ENCODE results near the gene CRLF1. TPM values are rescaled to one million over a fixed set of nuclear protein-coding genes. Genes with fewer than 3 reads are reported as not detected.

CRLF1 gene
- total RNA-seq, 1 donor from 2014 or later: 55.3 TPM

- DNase-seq: peak; percentile 85
- H3K27ac Mint-ChIP-seq (ENCODE audit: unreplicated experiment): peak overlapping the region; percentile 93
- H3K36me3 Mint-ChIP-seq (ENCODE audit: unreplicated experiment): no peaks in the 10 kb centered on the region
- H3K4me3 Mint-ChIP-seq (ENCODE audit: unreplicated experiment): peak overlapping the region; percentile 96
- TF ChIP-seq, protein P1, sequence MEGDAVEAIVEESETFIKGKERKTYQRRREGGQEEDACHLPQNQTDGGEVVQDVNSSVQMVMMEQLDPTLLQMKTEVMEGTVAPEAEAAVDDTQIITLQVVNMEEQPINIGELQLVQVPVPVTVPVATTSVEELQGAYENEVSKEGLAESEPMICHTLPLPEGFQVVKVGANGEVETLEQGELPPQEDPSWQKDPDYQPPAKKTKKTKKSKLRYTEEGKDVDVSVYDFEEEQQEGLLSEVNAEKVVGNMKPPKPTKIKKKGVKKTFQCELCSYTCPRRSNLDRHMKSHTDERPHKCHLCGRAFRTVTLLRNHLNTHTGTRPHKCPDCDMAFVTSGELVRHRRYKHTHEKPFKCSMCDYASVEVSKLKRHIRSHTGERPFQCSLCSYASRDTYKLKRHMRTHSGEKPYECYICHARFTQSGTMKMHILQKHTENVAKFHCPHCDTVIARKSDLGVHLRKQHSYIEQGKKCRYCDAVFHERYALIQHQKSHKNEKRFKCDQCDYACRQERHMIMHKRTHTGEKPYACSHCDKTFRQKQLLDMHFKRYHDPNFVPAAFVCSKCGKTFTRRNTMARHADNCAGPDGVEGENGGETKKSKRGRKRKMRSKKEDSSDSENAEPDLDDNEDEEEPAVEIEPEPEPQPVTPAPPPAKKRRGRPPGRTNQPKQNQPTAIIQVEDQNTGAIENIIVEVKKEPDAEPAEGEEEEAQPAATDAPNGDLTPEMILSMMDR (IDR thresholded peaks at IDR 0.05; ENCODE audit: partially characterized antibody, unreplicated experiment): no peak
- peaks cover 8% of the 10 kb centered on the region for H3K4me1 Mint-ChIP-seq (ENCODE audit: low read depth, unreplicated experiment)
- peaks cover 9% of the 10 kb centered on the region for H3K27me3 Mint-ChIP-seq (ENCODE audit: unreplicated experiment)
- H3K9me3 Mint-ChIP-seq (ENCODE audit: unreplicated experiment): peaks cover 24% of the 10 kb centered on the region
These were observed 17.0 kb downstream of the CRLF1 start for GRCh38 chr19:18589380-18590272.

DNA sequence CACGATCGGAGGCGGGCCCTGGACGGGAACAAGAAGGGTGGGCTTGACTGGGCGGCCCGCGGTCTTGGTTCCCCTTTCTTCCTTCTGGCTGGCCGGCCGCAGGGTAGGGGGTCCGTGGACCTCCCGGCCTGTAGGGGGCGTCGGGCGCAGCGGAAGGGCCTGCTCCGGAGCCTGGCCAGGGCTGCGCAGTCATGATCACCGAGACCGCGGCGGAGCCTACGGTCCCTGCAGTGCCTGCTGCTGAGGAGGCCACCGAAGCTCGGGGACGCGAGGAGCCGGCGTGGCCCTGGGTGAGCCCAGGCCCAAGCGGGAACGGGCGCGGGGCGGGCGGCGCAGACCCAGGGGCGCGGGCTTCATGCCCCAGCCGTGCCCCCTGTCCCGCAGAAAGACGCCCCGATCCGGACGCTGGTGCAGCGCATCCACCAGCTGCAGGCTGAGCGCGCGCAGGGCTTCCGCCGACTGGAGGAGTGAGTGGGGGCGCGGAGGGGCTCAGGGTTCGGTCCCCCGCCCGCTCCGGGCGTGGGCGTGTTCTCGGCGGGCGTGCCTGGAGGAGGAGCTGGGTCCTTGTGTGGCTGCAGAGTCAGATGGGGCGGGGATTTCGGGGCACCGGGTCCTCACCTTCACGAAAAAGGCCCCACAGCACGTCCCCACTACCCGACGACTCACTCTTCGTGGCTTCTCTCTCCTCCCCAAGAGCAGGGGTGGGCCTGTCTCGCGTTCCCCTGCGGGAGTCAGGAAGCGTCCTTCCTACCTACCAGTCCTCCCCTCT lies 17.8 kb downstream of the CRLF1 start, which contains the start of gene REX1BD:
REX1BD (plus strand) TSS at position 188 of the 769 bp plus-strand sequence; CDS start at position 192, 4 bp downstream.
- H3K36me3 Mint-ChIP-seq (ENCODE audit: unreplicated experiment): no peaks in the 10 kb centered on the region
- peaks cover 9% of the 10 kb centered on the region for H3K27me3 Mint-ChIP-seq (ENCODE audit: unreplicated experiment)
- TF ChIP-seq, protein P1 (IDR thresholded peaks at IDR 0.05; ENCODE audit: partially characterized antibody, unreplicated experiment): peak; percentile 93
- H3K9me3 Mint-ChIP-seq (ENCODE audit: unreplicated experiment): peaks cover 25% of the 10 kb centered on the region
- H3K4me3 Mint-ChIP-seq (ENCODE audit: unreplicated experiment): peak within 1 kb of the TSS; percentile 96
- H3K4me1 Mint-ChIP-seq (ENCODE audit: low read depth, unreplicated experiment): peaks cover 7% of the 10 kb centered on the region
- peak; percentile 91 for DNase-seq
- peak within 1 kb of the TSS; percentile 93 for H3K27ac Mint-ChIP-seq (ENCODE audit: unreplicated experiment)

GRCh38 chr19:18587962-18588610 lies 18.5 kb downstream of the CRLF1 start:
- peaks cover 7% of the 10 kb centered on the region for H3K4me1 Mint-ChIP-seq (ENCODE audit: low read depth, unreplicated experiment)
- no peaks in the 10 kb centered on the region for H3K36me3 Mint-ChIP-seq (ENCODE audit: unreplicated experiment)
- no peak for DNase-seq

DNA sequence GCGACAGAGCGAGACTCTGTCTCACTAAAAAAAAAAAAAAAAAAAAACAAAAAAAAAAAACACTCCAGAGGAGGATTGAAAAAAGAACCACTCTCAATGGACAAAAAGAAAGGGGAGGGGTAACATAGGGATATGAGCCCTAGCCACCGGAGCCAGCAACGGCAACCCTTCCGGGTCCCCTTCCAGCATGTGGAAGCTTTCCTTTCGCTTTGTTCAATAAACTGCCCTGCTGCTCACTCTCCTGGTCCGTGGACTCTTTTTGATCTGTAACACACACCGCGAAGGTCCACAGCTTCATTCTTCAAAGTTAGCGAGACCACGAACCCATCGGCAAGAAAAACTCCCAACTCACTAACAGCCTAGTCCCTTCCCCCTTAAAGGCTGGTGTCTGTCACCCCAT lies 19.0 kb downstream of the CRLF1 start:
- Mint-ChIP-seq H3K36me3 (ENCODE audit: unreplicated experiment) (no peaks in the 10 kb centered on the region), H3K9me3 (ENCODE audit: unreplicated experiment) (peaks cover 22% of the 10 kb centered on the region), H3K27ac (ENCODE audit: unreplicated experiment) (no peak overlapping the region), H3K4me3 (ENCODE audit: unreplicated experiment) (peak overlapping the region; percentile 46), H3K4me1 (ENCODE audit: low read depth, unreplicated experiment) (peaks cover 7% of the 10 kb centered on the region), H3K27me3 (ENCODE audit: unreplicated experiment) (peaks cover 6% of the 10 kb centered on the region)
- TF ChIP-seq, protein P1 (IDR thresholded peaks at IDR 0.05; ENCODE audit: partially characterized antibody, unreplicated experiment): no peak
- DNase-seq: no peak

More at GRCh38 chr19:18587962-18588610, 18.5 kb downstream of the CRLF1 start:
- H3K4me3 Mint-ChIP-seq (ENCODE audit: unreplicated experiment): peak overlapping the region; percentile 87
- TF ChIP-seq, protein P1 (IDR thresholded peaks at IDR 0.05; ENCODE audit: partially characterized antibody, unreplicated experiment): no peak
- H3K9me3 Mint-ChIP-seq (ENCODE audit: unreplicated experiment): peaks cover 22% of the 10 kb centered on the region
- H3K27ac Mint-ChIP-seq (ENCODE audit: unreplicated experiment): peak overlapping the region; percentile 81
- H3K27me3 Mint-ChIP-seq (ENCODE audit: unreplicated experiment): peaks cover 6% of the 10 kb centered on the region

All from glutamatergic neuron (in vitro differentiated cells).